Memory B cell (primary cell): ENCODE results near the gene PHF14.

Experiments
- ATAC-seq: fragments of 150-1000 bp; cut with Tn5 transposase; 2 replicates; pipeline ENCODE4 v1.10.0; 2021; ENCODE audit warnings: low read depth, mild to moderate bottlenecking, moderate library complexity
- DNase-seq, 2 donors: peaks; one replicate each; pipeline ENCODE4 v3.0.0; 2022; ENCODE audit warnings: low spot score in 2 of 2
- H3K27ac Mint-ChIP-seq: one replicate; pipeline ENCODE4 v1.8.0; 2022; ENCODE audit warnings: mild to moderate bottlenecking, moderate library complexity, mixed read lengths
- H3K27me3 Mint-ChIP-seq: one replicate; pipeline ENCODE4 v1.8.0; 2022; ENCODE audit warnings: mixed read lengths
- H3K36me3 Mint-ChIP-seq: one replicate; pipeline ENCODE4 v1.8.0; 2022; ENCODE audit warnings: mild to moderate bottlenecking, mixed read lengths
- H3K4me1 Mint-ChIP-seq: one replicate; pipeline ENCODE4 v1.8.0; 2022; ENCODE audit warnings: mixed read lengths
- H3K4me3 Mint-ChIP-seq: one replicate; pipeline ENCODE4 v1.8.0; 2022; ENCODE audit warnings: mild to moderate bottlenecking, moderate library complexity, mixed read lengths
- H3K9me3 Mint-ChIP-seq: one replicate; pipeline ENCODE4 v1.8.0; 2022; ENCODE audit warnings: mixed read lengths

The PHF14 gene

DNA sequence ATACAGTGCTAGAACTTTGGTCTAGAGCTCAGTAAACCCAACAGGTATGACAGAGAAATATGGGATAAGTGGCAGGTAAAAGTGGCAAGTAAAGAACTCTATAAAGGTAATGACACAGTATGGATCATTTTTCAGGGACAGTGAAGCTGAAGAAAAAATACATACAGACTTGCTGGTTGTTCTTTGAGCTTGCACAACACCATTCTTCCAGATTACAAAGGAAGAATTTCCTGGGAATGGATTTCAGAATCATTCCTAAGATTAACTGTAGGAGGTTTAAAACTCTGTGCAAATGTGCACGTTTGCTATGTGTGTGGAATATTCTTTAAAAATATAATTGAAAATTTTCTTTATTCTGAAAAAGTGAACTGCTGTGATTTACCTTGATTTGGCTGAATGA, 36.0 kb downstream of the PHF14 start:
- H3K9me3 Mint-ChIP-seq, result no peaks in the 10 kb centered on the region
- DNase-seq, result no peak
- H3K36me3 Mint-ChIP-seq, result peaks cover 26% of the 10 kb centered on the region
- H3K27me3 Mint-ChIP-seq, result no peaks in the 10 kb centered on the region
- ATAC-seq, result no peak
- no peak overlapping the region for H3K4me3 Mint-ChIP-seq
- H3K27ac Mint-ChIP-seq, result no peak overlapping the region
- H3K4me1 Mint-ChIP-seq, result peaks cover 12% of the 10 kb centered on the region

DNA sequence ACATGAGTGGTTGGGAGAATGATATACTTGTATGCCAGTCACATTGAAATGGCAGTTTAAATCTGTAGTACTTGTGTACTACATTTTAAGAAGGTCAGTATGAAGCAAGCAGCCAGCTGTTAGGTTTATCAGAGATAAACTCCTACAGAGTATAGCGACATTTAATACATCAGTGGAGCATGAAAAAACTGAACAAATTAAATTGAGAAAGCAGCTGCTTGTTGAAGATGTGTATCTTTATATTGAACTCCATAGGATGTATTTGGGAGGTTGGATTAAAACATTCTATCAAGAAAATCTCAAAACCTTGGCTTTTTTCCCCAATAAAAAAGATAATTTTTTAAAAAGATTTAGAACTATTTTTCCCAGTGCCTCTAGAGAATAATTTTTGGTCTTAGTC, 47.8 kb downstream of the PHF14 start:
- Mint-ChIP-seq H3K36me3 (peaks cover 46% of the 10 kb centered on the region), H3K27ac (no peak overlapping the region), H3K9me3 (no peaks in the 10 kb centered on the region), H3K4me3 (no peak overlapping the region), H3K27me3 (no peaks in the 10 kb centered on the region), H3K4me1 (peaks cover 15% of the 10 kb centered on the region)
- ATAC-seq (no peak), DNase-seq (no peak)

DNA sequence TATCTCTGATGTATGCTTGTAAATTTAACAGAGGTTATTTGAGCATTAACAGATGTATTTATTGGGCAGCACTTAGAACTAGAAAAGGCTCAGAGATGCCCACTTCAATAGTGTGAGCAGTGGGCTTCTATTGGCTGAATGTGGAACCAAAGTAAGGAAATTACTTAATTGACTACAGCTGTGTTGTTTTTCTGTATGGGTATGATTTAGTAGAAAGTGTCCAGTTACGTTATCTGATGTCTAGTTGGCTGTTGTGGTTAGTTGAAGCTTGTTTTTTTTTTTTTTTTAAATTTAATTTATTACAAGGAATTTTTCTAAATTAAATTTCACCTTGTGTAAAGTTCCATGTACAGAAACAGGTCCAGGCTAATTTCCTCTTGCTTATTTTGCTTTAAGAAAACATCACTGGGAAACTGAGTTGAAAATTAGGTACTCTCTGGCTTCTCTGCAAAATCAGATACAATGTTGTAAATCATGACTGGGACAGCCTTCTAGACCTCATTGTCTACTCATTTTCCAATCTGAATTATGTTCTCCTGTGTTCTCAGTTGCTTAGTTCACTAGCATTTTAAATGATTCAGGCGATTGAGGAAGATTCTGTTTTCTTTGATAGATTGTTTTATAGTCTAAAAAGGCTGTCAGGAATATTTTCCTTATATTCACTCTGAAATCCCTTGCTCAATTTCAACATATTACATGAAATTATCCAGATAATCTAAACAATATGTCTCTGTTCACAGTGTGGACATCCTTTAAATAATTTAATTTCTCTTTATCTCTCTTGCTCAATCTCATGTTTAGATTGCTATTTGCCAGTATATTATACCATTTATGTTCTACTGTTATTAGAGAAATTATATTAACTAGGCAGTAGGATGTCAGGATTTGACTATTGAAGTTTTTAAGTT, 53.0 kb downstream of the PHF14 start:
- H3K36me3 Mint-ChIP-seq, result peaks cover 29% of the 10 kb centered on the region
- ATAC-seq, result no peak
- H3K4me1 Mint-ChIP-seq, result peaks cover 7% of the 10 kb centered on the region
- H3K9me3 Mint-ChIP-seq, result no peaks in the 10 kb centered on the region
- no peak for DNase-seq
- no peaks in the 10 kb centered on the region for H3K27me3 Mint-ChIP-seq
- H3K27ac Mint-ChIP-seq, result no peak overlapping the region
- H3K4me3 Mint-ChIP-seq, result no peak overlapping the region

DNA sequence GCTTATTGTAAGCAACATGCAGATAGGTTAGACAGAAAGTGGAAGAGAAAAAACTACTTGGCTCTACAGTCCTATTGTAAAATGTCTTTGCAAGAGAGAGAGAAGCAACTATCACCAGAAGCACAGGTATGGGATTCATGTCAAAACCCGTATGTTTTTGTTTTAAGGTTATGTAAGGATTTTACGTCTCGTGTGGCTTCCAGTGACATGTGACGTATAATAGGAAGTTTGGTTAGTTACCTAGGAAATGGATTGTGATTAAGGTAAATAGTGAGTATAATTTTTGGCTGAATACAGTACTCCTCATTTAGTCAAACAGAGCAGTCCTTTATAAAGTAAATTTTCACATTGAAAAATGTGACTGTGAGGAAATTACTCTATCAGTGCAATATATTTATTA, 62.0 kb downstream of the PHF14 start:
- Mint-ChIP-seq H3K27ac (no peak overlapping the region), H3K36me3 (peaks cover 13% of the 10 kb centered on the region), H3K4me1 (no peaks in the 10 kb centered on the region), H3K9me3 (no peaks in the 10 kb centered on the region), H3K4me3 (no peak overlapping the region), H3K27me3 (no peaks in the 10 kb centered on the region)
- no peak for DNase-seq
- no peak for ATAC-seq

DNA sequence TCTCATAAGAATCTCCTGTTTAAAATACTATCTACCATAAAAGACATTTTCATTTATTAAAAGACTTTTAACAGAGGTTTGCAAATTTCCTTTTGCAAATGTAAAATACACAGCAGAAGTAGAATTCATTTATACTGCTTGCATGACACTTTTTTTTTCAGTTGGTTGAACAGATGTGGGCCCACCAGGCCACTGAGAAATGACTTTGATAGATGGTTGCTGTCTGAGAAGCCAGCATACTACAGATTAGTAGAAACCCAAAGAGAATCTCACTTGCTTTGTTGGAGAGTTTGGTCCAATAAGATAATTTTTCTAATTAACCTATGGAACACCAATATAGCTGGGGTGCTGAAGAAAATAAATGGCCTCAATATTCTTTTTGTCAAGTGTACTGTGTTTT, 66.3 kb downstream of the PHF14 start:
- Mint-ChIP-seq H3K27me3 (no peaks in the 10 kb centered on the region), H3K9me3 (no peaks in the 10 kb centered on the region), H3K27ac (no peak overlapping the region), H3K36me3 (peaks cover 18% of the 10 kb centered on the region), H3K4me1 (no peaks in the 10 kb centered on the region), H3K4me3 (no peak overlapping the region)
- DNase-seq (no peak), ATAC-seq (no peak)

DNA sequence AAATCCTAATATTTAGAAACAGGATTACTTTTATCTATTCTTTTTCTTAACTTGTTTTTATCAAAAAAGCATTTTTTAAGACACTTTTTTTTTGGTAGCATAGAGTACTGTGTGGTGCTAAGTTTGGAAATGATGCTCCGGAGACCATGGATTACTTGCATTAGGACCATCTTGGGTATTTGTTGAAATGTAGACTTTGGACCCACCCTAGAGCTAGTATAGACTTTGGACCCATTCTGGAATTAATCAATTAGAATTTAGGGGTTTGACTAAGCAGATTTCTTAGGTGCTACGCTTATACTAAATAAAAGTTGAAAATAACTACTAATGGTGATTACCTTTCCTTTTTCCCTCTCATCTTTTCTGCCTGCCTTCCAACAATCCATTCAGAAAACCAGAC, 80.4 kb downstream of the PHF14 start:
- no peaks in the 10 kb centered on the region for H3K9me3 Mint-ChIP-seq
- H3K4me1 Mint-ChIP-seq, result no peaks in the 10 kb centered on the region
- H3K36me3 Mint-ChIP-seq, result peaks cover 14% of the 10 kb centered on the region
- H3K27me3 Mint-ChIP-seq, result no peaks in the 10 kb centered on the region
- H3K4me3 Mint-ChIP-seq, result no peak overlapping the region
- ATAC-seq, result no peak
- H3K27ac Mint-ChIP-seq, result no peak overlapping the region
- no peak for DNase-seq

DNA sequence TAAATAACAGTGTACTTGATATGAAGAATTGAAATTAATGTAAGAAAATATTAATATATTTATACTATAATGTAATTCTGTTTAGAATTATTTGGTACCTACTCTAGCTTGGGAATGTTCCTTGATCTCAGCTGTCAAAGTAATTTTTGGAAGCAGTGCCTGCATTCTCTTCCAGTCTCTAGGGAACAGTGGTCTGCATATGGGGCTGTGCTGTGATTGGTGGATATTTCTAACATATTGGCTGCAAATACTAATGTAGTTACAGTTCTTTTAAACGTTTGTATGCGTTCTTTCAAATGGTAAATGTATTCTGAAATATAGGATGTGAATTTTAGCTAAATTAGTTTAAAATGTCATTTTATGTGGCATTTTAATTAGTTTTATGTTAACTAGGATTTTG, 87.2 kb downstream of the PHF14 start:
- DNase-seq (no peak), ATAC-seq (no peak)
- Mint-ChIP-seq H3K27ac (no peak overlapping the region), H3K27me3 (no peaks in the 10 kb centered on the region), H3K4me1 (no peaks in the 10 kb centered on the region), H3K36me3 (peaks cover 19% of the 10 kb centered on the region), H3K4me3 (no peak overlapping the region), H3K9me3 (no peaks in the 10 kb centered on the region)

DNA sequence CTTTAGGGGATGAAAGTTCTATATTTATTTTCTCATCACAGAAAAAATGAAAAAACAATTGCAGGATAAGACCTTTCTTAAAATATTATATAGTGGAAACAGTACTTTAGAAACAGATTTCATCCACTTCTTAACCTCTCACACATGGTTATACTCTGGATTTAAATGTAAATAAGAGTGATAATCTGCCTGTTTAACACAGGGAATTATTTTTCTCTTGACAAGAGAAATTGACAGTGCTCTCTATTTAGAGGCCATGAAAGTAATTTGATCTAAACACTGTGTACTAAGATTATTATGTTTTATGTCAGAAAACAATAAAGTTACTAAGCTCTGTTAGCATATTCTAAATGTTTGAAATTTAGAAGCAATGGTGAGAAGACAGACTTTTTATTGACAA, 88.4 kb downstream of the PHF14 start:
- Mint-ChIP-seq H3K36me3 (peaks cover 23% of the 10 kb centered on the region), H3K27ac (no peak overlapping the region), H3K4me3 (no peak overlapping the region), H3K9me3 (no peaks in the 10 kb centered on the region), H3K27me3 (no peaks in the 10 kb centered on the region), H3K4me1 (no peaks in the 10 kb centered on the region)
- ATAC-seq, result no peak
- DNase-seq, result no peak

DNA sequence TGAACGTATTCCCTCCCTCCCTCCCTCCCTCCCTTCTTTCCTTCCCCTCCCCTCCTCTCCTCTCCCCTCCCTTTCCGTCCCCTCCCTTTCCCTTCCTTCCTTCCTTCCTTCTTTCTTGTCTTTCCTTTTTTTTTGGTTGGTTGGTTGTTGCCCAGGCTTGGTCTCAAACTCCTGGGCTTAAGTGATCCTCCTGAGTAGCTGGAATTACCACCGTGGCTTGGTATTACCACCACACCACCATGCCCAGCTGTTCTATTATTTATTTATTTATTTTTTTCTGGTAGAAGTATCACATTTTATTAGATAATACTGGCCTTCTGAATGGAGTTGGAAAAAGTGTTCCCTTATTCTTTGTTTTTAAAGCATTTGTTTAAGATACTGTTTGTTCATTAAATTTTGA, 95.9 kb downstream of the PHF14 start:
- no peak overlapping the region for H3K27ac Mint-ChIP-seq
- ATAC-seq (no peak), DNase-seq (no peak)
- no peaks in the 10 kb centered on the region for H3K9me3 Mint-ChIP-seq
- peaks cover 18% of the 10 kb centered on the region for H3K36me3 Mint-ChIP-seq
- no peak overlapping the region for H3K4me3 Mint-ChIP-seq
- peaks cover 4% of the 10 kb centered on the region for H3K4me1 Mint-ChIP-seq
- no peaks in the 10 kb centered on the region for H3K27me3 Mint-ChIP-seq

DNA sequence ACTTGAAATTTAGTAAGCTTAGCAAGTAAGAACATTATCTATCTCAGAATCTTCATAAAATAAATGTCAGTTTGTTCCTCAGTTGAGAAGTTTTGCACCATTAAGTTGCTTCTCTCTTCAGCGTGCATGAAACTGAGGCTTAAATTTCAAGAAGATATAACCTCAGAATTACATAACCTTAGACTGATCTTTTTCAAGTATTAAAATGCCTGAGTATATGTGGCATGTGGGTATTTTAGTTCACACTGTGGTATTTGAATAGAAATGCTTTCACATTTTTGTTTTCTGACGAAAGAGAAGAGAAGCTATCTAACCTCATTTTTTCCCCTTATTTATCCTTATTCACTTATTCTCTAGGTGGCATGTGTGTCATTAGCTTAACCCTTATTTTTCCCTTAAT, 104.1 kb downstream of the PHF14 start:
- Mint-ChIP-seq H3K36me3 (peaks cover 15% of the 10 kb centered on the region), H3K4me3 (no peak overlapping the region), H3K27ac (no peak overlapping the region), H3K4me1 (no peaks in the 10 kb centered on the region), H3K9me3 (peaks cover 1% of the 10 kb centered on the region), H3K27me3 (no peaks in the 10 kb centered on the region)
- DNase-seq (no peak), ATAC-seq (no peak)

DNA sequence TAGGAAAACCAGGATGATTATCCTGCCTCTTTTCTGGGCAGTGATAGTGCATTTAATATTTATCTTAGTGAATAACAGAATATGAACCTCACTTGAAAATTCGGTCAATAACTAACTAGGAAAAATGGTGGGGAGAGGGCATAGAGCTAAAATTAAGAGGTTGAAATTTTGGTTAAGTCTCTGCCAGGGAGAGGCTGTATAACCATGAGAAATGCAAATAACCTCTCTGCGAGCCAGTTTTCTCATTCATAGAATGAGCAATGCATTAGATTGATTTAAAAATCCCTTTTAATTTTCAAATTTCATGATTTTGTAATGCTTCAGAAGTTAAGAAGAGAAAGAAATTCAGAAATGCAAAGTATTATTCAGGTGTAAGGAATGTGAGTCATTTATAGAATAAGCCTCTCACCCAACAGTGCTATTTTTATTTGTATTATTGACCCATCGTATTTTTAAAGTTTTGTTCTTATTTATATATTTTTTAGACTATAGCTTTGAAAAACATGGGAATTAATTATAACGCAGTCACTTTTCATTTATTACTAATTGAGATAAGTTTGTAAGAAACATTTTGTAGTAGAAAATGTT, 104.7 kb downstream of the PHF14 start:
- Mint-ChIP-seq H3K27ac (no peak overlapping the region), H3K4me3 (no peak overlapping the region), H3K36me3 (peaks cover 16% of the 10 kb centered on the region), H3K4me1 (no peaks in the 10 kb centered on the region), H3K9me3 (peaks cover 2% of the 10 kb centered on the region), H3K27me3 (no peaks in the 10 kb centered on the region)
- DNase-seq, result no peak
- no peak for ATAC-seq

DNA sequence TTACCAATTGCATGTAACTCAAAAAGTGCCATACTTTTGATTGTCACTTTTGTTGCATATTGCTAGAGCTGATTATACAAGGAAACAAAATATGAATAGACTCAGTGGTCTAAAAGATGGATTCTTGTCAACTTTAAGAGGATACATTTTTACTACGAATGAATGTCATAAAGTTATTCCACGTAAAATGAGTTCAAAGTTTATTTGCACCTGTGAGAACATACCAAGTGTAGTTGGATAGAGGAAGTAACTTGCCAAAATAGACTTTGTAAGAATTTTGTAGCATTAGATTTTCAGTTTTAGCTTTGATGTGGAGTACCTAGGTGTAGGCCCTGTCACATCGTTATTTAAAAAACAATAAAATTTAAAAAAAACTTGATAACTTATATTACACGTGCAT, 106.2 kb downstream of the PHF14 start:
- no peak for ATAC-seq

DNA sequence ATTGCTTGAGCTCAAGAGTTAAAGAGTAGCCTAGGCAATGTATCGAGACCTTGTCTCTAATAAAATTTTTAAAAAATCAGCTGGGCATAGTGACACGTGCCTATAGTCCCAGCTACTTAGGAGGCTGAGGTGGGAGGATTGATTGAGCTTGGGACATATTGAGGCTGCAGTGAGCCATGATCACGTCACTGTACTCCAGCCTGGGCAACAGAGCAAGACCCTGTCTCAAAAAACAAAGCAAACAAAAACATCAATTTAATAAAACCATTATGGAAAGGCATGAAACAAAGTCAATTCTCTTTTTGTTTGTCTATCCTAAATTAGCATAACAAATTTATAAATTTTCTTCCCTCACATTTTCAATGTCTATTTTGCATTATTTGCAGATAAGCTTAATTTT, 108.4 kb downstream of the PHF14 start:
- no peak for ATAC-seq
- no peak for DNase-seq
- no peak overlapping the region for H3K27ac Mint-ChIP-seq
- no peaks in the 10 kb centered on the region for H3K27me3 Mint-ChIP-seq
- H3K4me1 Mint-ChIP-seq, result no peaks in the 10 kb centered on the region
- H3K9me3 Mint-ChIP-seq, result peaks cover 2% of the 10 kb centered on the region
- no peak overlapping the region for H3K4me3 Mint-ChIP-seq
- H3K36me3 Mint-ChIP-seq, result peaks cover 18% of the 10 kb centered on the region

More for the DNA sequence above, 106.2 kb downstream of the PHF14 start:
- Mint-ChIP-seq H3K4me3 (no peak overlapping the region), H3K9me3 (peaks cover 2% of the 10 kb centered on the region), H3K36me3 (peaks cover 17% of the 10 kb centered on the region), H3K4me1 (no peaks in the 10 kb centered on the region), H3K27me3 (no peaks in the 10 kb centered on the region), H3K27ac (no peak overlapping the region)
- no peak for DNase-seq

DNA sequence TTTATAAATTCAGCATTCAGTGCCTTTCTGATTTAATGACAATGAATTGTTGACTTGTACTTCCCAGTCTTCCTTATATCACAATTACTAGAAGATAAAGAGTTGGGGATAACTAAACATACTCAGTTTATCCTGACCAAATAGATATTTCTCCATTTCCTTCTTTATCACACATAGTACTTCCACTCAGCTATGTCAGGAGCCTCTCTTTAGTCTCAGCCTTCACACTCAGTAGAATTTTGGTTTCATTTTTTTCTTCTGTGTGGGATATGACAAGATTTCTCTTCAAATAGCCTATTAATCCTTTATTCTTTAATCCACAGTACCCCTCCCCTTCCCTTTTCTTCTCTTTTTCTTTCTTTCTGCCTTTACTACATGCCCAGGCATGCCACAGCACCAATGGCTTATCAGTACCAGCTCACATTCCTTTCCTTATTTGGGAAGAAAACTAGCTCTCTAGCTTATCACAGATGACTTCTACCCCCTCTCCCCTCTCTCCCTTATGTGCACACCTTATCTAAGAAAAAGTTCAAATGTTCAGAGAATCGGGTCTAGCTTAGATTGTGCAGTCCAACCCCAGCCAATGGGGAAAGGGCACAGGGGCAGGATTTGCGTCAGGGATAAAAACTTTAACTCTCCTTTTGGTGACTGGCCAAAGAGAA, 109.0 kb downstream of the PHF14 start:
- no peak overlapping the region for H3K27ac Mint-ChIP-seq

More for the DNA sequence above, 109.0 kb downstream of the PHF14 start:
- Mint-ChIP-seq H3K9me3 (peaks cover 2% of the 10 kb centered on the region), H3K27me3 (no peaks in the 10 kb centered on the region), H3K4me3 (no peak overlapping the region), H3K4me1 (no peaks in the 10 kb centered on the region), H3K36me3 (peaks cover 23% of the 10 kb centered on the region)
- ATAC-seq (no peak), DNase-seq (no peak)
